Astrocyte of the hippocampus (primary cell): ENCODE results near the gene AGO3.

ENCODE experiments used
- DNase-seq: peaks from one replicate; pipeline ENCODE4 v3.0.0; 2011; ENCODE audit warnings: low read depth, low spot score

Gene AGO3

GRCh38 chr1:36083635-36084496 is 153.0 kb downstream of the AGO3 start, which contains the start of gene TEKT2:
TEKT2 (plus strand) TSS chr1:36084094; CDS start chr1:36084922, 828 bp downstream.
- peak; percentile 74 for DNase-seq

DNA sequence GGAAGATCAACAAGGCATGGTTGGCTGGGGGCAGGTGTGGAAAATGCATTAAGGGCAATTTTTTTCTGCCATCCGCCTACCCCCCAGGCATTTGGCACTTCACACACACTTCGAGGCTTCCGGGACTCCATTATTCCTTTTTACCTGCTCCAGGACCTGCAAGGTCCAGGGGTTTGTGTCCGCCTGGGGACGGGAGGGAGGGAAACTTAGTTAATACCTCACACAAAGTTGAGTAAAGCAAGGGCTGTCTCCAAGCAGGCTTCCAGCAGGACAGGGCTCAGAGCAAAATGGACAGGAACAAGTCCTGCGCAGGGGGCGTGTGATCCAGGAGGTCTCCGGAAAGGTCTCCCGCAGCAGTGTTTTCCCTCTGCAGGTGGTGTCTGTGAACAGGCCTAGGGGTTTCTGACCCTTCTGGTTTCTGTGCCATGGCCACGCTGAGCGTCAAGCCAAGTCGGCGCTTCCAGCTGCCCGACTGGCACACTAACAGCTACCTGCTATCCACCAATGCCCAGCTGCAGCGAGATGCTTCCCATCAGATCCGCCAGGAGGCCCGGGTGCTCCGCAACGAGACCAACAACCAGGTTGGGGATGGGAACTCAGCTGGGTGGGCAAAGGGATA is 153.7 kb downstream of the AGO3 start:
- DNase-seq: peak; percentile 25

GRCh38 chr1:36085126-36085525 is 154.2 kb downstream of the AGO3 start:
- DNase-seq: no peak

DNA sequence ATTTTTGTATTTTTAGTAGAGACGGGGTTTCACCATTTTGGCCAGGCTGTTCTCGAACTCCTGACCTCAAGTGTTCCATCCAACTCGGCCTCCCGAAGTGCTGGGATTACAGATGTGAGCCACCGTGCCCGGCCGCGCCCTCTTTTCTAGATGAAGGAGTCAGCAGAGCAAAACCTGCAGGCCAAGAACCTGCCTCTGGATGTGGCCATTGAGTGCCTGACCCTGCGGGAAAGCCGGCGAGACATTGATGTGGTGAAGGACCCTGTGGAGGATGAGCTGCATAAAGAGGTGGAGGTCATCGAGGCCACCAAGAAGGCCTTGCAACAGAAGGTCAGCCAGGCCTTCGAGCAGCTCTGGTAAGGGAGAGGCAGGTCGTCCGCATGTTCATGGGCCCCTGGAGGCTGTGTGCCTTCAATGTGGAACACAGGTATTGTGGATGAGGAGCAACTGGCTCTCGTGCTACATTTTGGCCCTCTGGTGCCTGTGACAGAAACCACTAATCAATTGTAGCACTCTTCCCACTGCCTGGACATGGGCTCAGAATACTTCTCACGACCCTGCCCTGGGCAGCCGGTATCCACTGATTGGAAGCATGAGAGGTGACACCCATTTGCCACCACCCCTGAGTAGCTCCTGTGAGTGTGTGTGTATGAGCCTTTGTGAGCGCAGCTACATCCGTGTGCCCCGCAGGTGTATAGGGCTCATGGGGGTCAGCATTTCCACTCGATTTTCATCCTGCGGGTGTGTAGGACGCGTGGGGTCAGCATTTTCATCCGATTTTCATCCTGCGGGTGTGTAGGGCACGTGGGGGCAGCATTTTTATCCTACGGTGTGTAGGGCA is 155.0 kb downstream of the AGO3 start:
- DNase-seq: no peak

- DNase-seq: no peak
These were observed 155.8 kb downstream of the AGO3 start for GRCh38 chr1:36086529-36087232.

DNA sequence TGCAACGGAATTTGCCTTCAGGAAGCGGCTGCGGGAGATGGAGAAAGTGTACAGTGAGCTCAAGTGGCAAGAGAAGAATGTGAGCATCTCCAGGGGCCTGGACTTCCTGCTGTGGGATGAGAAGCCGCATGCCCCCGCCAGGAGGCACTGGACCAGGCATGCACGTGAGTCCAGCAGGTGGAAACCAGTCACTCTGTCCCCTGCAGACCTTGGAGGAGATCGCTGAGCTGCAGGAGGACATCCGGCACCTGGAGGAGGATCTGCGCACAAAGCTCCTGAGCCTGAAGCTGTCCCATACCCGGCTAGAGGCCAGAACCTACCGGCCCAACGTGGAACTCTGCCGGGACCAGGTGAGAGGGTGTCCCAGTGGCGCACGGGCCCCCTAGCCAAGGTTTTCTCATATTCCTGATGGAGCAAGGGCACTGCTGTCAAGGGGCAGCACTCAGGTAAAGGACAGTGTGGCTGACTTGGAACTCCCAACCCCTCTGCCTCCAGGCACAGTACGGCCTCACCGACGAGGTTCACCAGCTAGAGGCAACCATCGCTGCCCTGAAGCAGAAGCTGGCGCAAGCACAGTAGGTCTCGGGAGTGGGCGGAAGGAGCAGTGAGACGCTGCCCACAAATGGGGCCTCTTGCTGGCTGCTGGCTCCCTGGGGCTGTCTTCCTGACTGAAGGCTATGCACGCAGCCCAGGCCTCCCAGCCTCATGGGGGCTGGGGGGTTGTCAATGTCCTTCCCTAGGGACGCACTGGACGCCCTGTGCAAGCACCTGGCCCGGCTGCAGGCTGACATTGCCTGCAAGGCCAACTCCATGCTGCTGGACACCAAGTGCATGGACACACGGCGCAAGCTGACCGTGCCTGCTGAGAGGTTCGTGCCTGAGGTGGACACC is 156.6 kb downstream of the AGO3 start:
- no peak for DNase-seq

- no peak for DNase-seq
These were observed 157.3 kb downstream of the AGO3 start for GRCh38 chr1:36088265-36088576.

- peak; percentile 96 for DNase-seq
These were observed 157.9 kb downstream of the AGO3 start, which contains the start of gene ADPRS for GRCh38 chr1:36088577-36089392. ADPRS (plus strand) TSS chr1:36088892; CDS start chr1:36088905, 13 bp downstream.

DNA sequence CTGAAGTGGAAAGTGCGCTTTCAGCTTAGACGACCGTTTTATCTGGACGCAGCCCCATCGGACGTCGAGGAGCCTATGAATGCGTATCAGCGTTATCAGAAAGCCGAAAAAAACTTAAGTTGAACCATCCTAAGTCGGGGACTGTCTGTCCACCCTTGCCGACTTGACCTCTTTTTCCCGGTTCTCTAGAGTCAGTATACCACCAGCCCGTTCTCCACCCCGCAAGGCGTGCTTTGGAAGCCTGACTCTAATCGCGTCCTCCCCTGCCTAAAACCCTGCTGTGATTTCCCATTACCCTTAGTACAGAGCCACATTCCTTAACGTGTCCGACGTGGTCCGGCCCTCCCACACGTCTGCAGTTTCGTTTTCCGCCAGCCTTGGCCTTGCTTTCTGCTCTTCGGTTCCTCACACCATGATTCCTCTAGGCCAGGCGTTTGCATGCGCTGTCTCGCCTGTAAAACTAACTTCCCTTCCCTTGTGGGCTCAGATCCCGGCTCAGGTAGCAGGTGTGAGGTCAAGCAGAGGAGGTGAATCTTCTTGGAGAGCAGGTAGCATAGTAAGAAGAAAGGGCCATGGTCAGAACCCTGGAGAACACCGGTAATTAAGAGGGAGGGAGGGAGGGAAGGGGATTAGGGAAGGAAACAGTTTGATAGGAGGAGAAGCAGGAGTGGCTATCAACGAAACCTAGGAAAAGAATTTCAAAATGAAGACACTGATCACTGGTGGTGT is 158.7 kb downstream of the AGO3 start:
- peak; percentile 72 for DNase-seq

DNA sequence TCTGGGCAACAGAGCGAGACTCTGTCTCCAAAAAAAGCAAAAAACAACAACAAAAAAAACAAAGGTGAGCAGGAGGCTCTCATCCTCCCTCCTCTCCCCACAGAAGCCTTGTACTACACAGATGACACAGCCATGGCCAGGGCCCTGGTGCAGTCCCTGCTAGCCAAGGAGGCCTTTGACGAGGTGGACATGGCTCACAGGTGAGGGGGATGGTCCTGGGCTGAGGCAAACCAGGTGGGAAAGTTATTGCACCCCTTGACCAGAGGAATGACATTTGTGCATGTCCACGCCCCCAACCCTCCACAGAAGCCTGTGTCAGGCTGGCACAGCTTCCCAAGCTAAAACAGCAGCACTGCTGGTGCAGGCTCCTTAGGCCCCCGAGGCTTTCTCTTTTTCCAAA is 160.2 kb downstream of the AGO3 start:
- DNase-seq: no peak

DNA sequence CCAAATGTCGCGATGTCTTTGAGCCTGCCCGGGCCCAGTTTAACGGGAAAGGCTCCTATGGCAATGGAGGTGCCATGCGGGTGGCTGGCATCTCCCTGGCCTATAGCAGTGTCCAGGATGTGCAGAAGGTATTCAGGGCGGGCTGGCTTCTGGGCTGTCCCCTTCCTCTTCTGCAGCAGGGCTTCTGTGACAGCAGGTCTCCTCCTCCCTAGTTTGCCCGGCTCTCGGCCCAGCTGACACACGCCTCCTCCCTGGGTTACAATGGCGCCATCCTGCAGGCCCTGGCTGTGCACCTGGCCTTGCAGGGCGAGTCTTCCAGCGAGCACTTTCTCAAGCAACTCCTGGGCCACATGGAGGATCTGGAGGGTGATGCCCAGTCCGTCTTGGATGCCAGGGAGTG is 160.8 kb downstream of the AGO3 start:
- DNase-seq: no peak

DNA sequence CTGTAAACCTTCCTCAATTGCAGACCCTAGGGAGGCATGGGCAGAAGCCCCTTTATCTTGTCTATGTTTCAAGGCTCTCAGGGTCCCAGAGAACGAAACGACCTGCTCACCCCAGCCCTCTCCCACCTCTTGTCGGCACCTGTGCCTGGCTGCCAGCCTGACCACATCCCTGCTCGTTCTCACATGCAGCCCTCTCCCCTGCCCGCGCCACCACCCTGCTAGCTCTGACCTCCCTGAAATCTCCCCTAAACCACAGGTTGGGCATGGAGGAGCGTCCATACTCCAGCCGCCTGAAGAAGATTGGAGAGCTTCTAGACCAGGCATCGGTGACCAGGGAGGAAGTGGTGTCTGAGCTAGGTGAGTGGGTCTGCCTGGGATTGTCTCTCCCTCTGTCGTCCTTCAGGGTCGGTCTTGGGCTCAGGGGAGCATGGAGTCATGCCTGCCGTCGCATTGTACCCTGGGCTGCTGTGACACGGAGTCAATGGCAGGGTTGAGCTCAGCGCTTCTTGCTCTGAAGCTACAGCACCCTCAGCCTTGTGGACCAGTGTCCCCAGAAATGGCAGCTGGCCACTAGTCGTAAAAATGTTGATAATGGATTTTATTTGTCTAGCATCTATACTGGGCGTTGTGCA is 161.4 kb downstream of the AGO3 start:
- no peak for DNase-seq

GRCh38 chr1:36092798-36093185 is 161.9 kb downstream of the AGO3 start:
- no peak for DNase-seq

DNA sequence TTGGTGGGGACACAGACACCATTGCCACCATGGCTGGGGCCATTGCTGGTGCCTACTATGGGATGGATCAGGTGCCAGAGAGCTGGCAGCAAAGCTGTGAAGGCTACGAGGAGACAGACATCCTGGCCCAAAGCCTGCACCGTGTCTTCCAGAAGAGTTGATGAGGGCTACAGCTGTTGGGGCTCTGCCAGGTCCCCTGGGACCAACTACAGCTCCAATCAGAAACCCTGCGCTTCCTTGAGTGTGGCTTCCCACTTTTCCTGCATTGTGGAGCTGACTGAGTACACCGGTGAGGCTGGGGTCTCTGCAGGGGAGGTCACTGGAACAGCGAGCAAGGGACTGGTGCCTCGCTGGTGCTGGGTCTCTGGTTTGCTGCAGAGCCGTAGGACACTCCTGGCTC is 162.3 kb downstream of the AGO3 start:
- no peak for DNase-seq

GRCh38 chr1:36093929-36094328 is 163.0 kb downstream of the AGO3 start:
- DNase-seq: no peak

GRCh38 chr1:36094621-36095061 is 163.7 kb downstream of the AGO3 start:
- no peak for DNase-seq

DNA sequence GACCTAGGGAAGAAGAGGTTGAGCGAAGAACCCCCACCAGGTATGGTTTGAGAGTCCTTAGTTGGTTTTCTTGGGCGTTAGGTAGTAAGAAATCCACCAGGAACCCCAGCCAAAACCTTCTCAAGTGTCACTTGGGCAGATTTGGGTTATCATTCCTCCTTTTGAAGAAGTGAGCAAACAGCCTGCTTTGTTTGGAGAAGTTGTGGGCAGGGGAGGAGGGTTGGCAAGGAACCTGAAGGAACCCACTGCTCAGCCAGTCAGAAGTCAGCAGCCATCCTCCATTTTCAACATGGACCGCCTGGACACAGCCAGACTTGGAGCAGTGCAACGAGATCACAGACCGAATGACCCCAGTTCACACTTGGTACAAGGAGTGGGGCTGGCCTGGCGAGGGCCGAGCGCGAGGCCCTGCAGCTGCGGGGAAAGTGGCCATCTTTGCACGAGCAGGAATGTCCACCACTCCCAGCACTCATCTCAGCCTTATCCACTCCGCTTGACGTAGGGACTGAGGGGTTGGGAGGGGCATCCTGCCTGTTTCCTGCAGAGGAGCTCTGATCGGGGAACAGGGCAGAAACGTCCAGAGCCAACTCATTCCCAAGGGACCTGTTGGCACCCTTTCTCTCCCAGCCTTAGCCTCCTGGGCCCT is 165.0 kb downstream of the AGO3 start:
- no peak for DNase-seq
